Renal cortical epithelial cell (primary cell): ENCODE data around the gene KLHL21. TPM values are rescaled to one million over a fixed set of nuclear protein-coding genes. Genes with fewer than 3 reads are reported as not detected.
A peak's percentile ranks its signal among the peaks of the same experiment; 100 is the strongest.

Experiments
- DNase-seq: peaks from one replicate; pipeline ENCODE4 v3.0.0-alpha.2; 2011; ENCODE audit warnings: low read depth
- total RNA-seq: library from RNA; depleted of rRNA; stranded (reverse); fragments of >200 nt; gene quantifications from 2 replicates; pipeline ENCODE4 v1.2.3, GENCODE V29; 2014

Gene KLHL21
- total RNA-seq, 1 donor from 2014 or later: 59.7 TPM

DNA sequence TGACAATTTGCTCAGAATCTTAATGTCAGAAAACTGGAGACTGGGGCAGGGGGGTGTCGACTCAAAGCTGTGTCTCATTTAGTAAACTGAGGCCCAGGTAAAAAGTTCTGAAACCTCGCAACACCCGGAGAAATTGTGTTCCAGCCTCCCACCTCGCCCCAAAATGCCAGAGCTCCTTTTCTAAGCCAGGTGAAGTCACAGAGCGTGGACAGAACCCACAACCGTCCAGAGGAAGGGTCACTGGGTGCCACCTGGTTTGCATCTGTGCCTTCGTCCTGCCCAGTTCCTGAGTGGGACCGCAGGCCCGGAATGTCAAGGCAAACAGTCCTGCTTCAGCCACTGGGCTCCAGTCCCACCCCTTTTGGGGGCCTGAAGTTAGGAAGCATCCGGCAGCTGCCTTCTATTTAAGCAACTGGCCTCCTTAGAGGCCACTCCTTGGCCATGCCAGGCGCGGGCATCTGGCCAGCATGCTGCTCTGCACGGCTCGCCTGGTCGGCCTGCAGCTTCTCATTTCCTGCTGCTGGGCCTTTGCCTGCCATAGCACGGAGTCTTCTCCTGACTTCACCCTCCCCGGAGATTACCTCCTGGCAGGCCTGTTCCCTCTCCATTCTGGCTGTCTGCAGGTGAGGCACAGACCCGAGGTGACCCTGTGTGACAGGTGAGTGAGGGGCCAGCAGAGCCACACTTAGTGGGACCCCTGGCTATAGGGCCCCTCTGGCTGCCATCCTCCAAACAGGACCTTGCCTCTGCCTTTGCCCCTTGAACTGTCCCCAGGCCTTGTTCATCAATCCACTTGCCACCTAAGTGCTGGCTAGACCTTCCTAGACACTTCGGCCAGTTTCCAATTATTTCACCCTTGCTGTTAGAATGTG lies 47.5 kb downstream of the KLHL21 start, which contains the start of gene TAS1R1:
TSS of gene TAS1R1 (plus strand) at position 401 of the 872 bp plus-strand sequence. CDS start at position 468, 67 bp downstream.
- DNase-seq: no peak

GRCh38 chr1:6554031-6554906 lies 48.4 kb downstream of the KLHL21 start, which contains the start of gene NOL9:
TSS of gene NOL9 (minus strand) at chr1:6554513. CDS start at chr1:6554502, 11 bp downstream.
- peak; percentile 76 for DNase-seq

DNA sequence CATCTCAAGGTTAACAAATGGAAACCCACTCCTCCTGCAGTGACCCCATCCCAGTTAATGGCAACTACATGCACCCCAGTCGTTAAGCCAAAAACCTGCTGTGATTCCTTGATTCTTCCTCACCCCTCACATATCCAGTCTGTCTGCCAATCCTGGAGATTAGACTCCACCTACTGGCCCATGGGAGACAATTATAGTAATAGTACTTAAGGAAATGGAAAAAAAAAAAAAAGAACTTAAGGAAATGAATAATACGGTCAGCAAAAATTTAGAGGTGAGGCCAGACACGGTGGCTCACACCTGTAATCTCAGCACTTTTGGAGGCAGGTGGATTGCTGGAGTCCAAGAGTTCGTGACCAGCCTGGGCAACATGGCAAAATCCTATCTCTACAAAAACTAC lies 55.4 kb downstream of the KLHL21 start:
- peak; percentile 41 for DNase-seq

DNA sequence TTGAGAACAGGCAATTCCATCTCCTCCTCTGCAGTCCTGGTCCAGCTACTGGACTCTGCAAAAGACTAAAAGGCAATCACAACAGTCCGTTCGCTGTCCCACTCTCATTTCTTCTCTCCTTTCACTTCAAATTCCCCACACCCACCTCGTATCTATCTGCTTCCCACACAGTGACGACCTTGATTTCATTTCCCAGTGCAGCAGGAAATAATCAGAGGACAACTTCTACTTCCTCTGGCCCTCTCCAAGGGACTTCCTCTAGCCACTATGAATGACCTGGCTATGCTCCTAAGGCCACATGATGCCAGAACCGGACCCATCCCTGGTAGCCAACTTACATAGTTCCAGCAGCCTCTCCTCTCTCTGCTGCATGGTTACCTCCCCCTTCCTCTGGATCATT lies 56.3 kb downstream of the KLHL21 start:
- DNase-seq: no peak

GRCh38 chr1:6545276-6546112 lies 57.2 kb downstream of the KLHL21 start:
- DNase-seq: no peak

- DNase-seq: peak; percentile 24
These were observed 57.8 kb downstream of the KLHL21 start for GRCh38 chr1:6544831-6545230.

Other genes with a start within 250 kb of the KLHL21 start
- 17.9 and 23.1 TPM in 2 replicates for gene ACOT7, start 209.1 kb downstream of the KLHL21 start, total RNA-seq
- gene HES2, start 182.9 kb downstream of the KLHL21 start, total RNA-seq: 5.8 and 13.0 TPM in 2 replicates
- gene ESPN, start 178.1 kb downstream of the KLHL21 start, total RNA-seq: 0.25 TPM in 1 of 2 replicates, not detected in the other
- gene TNFRSF25, start 136.7 kb downstream of the KLHL21 start, total RNA-seq: 3.3 and 9.7 TPM in 2 replicates
- 22.2 and 22.6 TPM in 2 replicates for gene PLEKHG5, start 111.2 kb downstream of the KLHL21 start, total RNA-seq
- 22.9 and 31.3 TPM in 2 replicates for gene NOL9, start 48.4 kb downstream of the KLHL21 start, total RNA-seq
- not detected in 2 replicates for gene TAS1R1, start 47.6 kb downstream of the KLHL21 start, total RNA-seq
- 19.3 and 21.2 TPM in 2 replicates for gene ZBTB48, start 22.9 kb downstream of the KLHL21 start, total RNA-seq
- gene PHF13, start 10.9 kb upstream of the KLHL21 start, total RNA-seq: 8.2 and 22.4 TPM in 2 replicates
- 17.0 and 20.9 TPM in 2 replicates for gene THAP3, start 22.0 kb upstream of the KLHL21 start, total RNA-seq
- 39.9 and 99.0 TPM in 2 replicates for gene DNAJC11, start 98.9 kb upstream of the KLHL21 start, total RNA-seq
- gene CAMTA1, start 182.6 kb upstream of the KLHL21 start, total RNA-seq: 56.4 and 79.3 TPM in 2 replicates